ENCODE data around the gene CCDC77. TPM values are rescaled to one million over a fixed set of nuclear protein-coding genes. Genes with fewer than 3 reads are reported as not detected.

Gene CCDC77
- total and polyA plus RNA-seq, 3 donors from 2014 or later = 19.5 to 37.0 (median 21.3) TPM

- no peaks in the 10 kb centered on the region for H3K36me3 ChIP-seq (ENCODE audit: low read depth, missing control alignments)
- intact Hi-C loops (cut with DNase I; ENCODE audit: low total_unique reads) = no loop called here
- no peak for TF ChIP-seq POLR2A (IDR thresholded peaks at IDR 0.05)
- TF ChIP-seq CTCF (IDR thresholded peaks at IDR 0.05) = no peak
- no peaks in the 10 kb centered on the region for H3K4me1 ChIP-seq
- DNase-seq = no peak
- H3K27me3 ChIP-seq = no peaks in the 10 kb centered on the region
- no peak overlapping the region for H3K4me3 ChIP-seq
- H3K9me3 ChIP-seq = no peaks in the 10 kb centered on the region
- 71 to 79% methylated on average over 4 of the region's 4 CpGs for WGBS, 2 donors
- no peak overlapping the region for H3K27ac ChIP-seq
Measured at GRCh38 chr12:449203-449602, 47.8 kb downstream of the CCDC77 start.

- 71 to 82% methylated on average over 3 of the region's 3 CpGs for WGBS, 2 donors
- Histone ChIP-seq H3K9me3 (no peaks in the 10 kb centered on the region), H3K4me1 (no peaks in the 10 kb centered on the region), H3K27me3 (no peaks in the 10 kb centered on the region), H3K4me3 (no peak overlapping the region), H3K36me3 (ENCODE audit: low read depth, missing control alignments) (no peaks in the 10 kb centered on the region), H3K27ac (no peak overlapping the region)
- TF ChIP-seq POLR2A (IDR thresholded peaks at IDR 0.05) (no peak), CTCF (IDR thresholded peaks at IDR 0.05) (no peak)
- no peak for DNase-seq
- intact Hi-C loops (cut with DNase I; ENCODE audit: low total_unique reads) = loop anchor here (5.0 kb wide), 1 partner anchor 97 kb away; no protein-coding TSS in a partner anchor
Measured at GRCh38 chr12:450438-450837, 49.0 kb downstream of the CCDC77 start.

GRCh38 chr12:452667-453210 is 51.3 kb downstream of the CCDC77 start:
- H3K36me3 ChIP-seq (ENCODE audit: low read depth, missing control alignments) = no peaks in the 10 kb centered on the region
- peak; percentile 78 for DNase-seq
- TF ChIP-seq CTCF (IDR thresholded peaks at IDR 0.05) (peak in 1 of 3 experiments; percentile 9), POLR2A (IDR thresholded peaks at IDR 0.05) (no peak)
- H3K27ac ChIP-seq = no peak overlapping the region
- intact Hi-C loops (cut with DNase I; ENCODE audit: low total_unique reads) = loop anchor here (5.0 kb wide), 1 partner anchor 95 kb away; no protein-coding TSS in a partner anchor
- WGBS, 2 donors = 54 to 56% methylated on average over 9 to 18 of the region's 25 CpGs
- no peaks in the 10 kb centered on the region for H3K9me3 ChIP-seq
- H3K4me3 ChIP-seq = no peak overlapping the region
- no peaks in the 10 kb centered on the region for H3K27me3 ChIP-seq
- no peaks in the 10 kb centered on the region for H3K4me1 ChIP-seq

- no peak for TF ChIP-seq POLR2A (IDR thresholded peaks at IDR 0.05)
- TF ChIP-seq CTCF (IDR thresholded peaks at IDR 0.05) = no peak
- Histone ChIP-seq H3K9me3 (no peaks in the 10 kb centered on the region), H3K36me3 (ENCODE audit: low read depth, missing control alignments) (no peaks in the 10 kb centered on the region), H3K4me1 (no peaks in the 10 kb centered on the region), H3K27me3 (no peaks in the 10 kb centered on the region), H3K27ac (no peak overlapping the region), H3K4me3 (no peak overlapping the region)
- no peak for DNase-seq
- WGBS, 2 donors = 73 to 75% methylated on average over 1 of the region's 1 CpG
- intact Hi-C loops (cut with DNase I; ENCODE audit: low total_unique reads) = loop anchor here (5.0 kb wide), 1 partner anchor 92 kb away; no protein-coding TSS in a partner anchor
Measured at GRCh38 chr12:454833-455232, 53.4 kb downstream of the CCDC77 start.

GRCh38 chr12:455821-456220 is 54.4 kb downstream of the CCDC77 start:
- H3K9me3 ChIP-seq = no peaks in the 10 kb centered on the region
- H3K4me3 ChIP-seq = no peak overlapping the region
- no peaks in the 10 kb centered on the region for H3K27me3 ChIP-seq
- 57 to 64% methylated on average over 2 of the region's 2 CpGs for WGBS, 2 donors
- H3K4me1 ChIP-seq = no peaks in the 10 kb centered on the region
- no peak for DNase-seq
- H3K36me3 ChIP-seq (ENCODE audit: low read depth, missing control alignments) = no peaks in the 10 kb centered on the region
- no peak for TF ChIP-seq POLR2A (IDR thresholded peaks at IDR 0.05)
- TF ChIP-seq CTCF (IDR thresholded peaks at IDR 0.05) = no peak
- intact Hi-C loops (cut with DNase I; ENCODE audit: low total_unique reads) = no loop called here
- no peak overlapping the region for H3K27ac ChIP-seq
